ENCODE data around the gene GSDMA. TPM values are rescaled to one million over a fixed set of nuclear protein-coding genes. Genes with fewer than 3 reads are reported as not detected.
A peak's percentile ranks its signal among the peaks of the same experiment; 100 is the strongest.

GSDMA gene
- polyA plus RNA-seq, 3 donors = not detected

DNA sequence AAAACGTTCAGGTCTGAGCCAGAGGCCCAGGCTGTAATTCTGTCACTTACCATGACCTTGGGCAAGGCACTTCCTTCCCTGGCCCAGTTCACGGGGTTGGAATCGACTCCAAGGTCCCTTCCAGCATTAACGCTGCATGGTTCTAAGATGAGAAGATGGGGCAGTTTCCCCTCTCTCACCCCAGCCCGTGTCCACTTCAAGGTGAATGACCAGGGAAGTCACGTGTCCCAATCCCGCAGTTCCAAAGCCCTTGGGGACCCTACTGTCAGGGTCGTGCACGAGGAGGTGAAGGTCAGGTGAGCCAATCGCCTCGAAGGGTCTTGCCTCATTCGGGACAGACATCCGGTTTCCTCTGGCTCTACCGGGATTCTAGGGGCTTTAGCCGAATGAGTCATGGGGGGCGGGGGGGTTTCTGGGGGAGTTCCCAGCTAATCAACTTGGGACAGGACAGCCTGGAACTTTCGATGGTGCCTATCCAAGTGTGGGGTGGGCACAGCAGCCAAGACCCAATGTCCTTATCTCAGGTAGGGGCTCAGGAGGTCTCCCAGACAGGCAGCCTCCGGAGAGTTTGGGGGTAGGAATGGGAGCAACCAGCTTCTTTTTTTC is 51.7 kb downstream of the GSDMA start:
- Mint-ChIP-seq H3K4me3 (no peak overlapping the region), H3K27ac (no peak overlapping the region), H3K9me3 (peaks cover 0 to 3% (median 0%) of the 10 kb centered on the region in 7 donors), H3K36me3 (peaks cover 14 to 22% of the 10 kb centered on the region in 2 donors), H3K27me3 (ENCODE audit: low read depth in 3 of 3) (peaks cover 10 to 29% (median 13%) of the 10 kb centered on the region in 3 donors), H3K4me1 (peaks cover 6% of the 10 kb centered on the region)
- intact Hi-C loops (cut with micrococcal nuclease) = loop anchor here (5.0 to 10.0 kb wide), 3 partner anchors 150 to 278 kb away; no protein-coding TSS in a partner anchor
- TF ChIP-seq, protein P1, sequence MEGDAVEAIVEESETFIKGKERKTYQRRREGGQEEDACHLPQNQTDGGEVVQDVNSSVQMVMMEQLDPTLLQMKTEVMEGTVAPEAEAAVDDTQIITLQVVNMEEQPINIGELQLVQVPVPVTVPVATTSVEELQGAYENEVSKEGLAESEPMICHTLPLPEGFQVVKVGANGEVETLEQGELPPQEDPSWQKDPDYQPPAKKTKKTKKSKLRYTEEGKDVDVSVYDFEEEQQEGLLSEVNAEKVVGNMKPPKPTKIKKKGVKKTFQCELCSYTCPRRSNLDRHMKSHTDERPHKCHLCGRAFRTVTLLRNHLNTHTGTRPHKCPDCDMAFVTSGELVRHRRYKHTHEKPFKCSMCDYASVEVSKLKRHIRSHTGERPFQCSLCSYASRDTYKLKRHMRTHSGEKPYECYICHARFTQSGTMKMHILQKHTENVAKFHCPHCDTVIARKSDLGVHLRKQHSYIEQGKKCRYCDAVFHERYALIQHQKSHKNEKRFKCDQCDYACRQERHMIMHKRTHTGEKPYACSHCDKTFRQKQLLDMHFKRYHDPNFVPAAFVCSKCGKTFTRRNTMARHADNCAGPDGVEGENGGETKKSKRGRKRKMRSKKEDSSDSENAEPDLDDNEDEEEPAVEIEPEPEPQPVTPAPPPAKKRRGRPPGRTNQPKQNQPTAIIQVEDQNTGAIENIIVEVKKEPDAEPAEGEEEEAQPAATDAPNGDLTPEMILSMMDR (IDR thresholded peaks at IDR 0.05) = no peak
- H3K9me3 ChIP-seq (replicated peaks in 1 of 2; ENCODE audit: control insufficient read depth in 1 of 2, insufficient read depth in 1 of 2, low read length in 2 of 2) = no peaks in the 10 kb centered on the region
- H3K9ac ChIP-seq (ENCODE audit: insufficient read depth, low read length, poor library complexity, severe bottlenecking) = no peak overlapping the region
- H3K4me2 ChIP-seq (replicated peaks; ENCODE audit: extremely low read depth, low read length, poor library complexity, severe bottlenecking) = no peak overlapping the region
- no peak overlapping the region for H3K27ac ChIP-seq (ENCODE audit: low read depth in 1 of 2, low read length in 2 of 2)
- WGBS (ENCODE audit: insufficient coverage) = 78% methylated on average over 10 of the region's 18 CpGs
- peaks cover 12 to 19% of the 10 kb centered on the region in 2 donors for H3K36me3 ChIP-seq (replicated peaks in 1 of 2; ENCODE audit: control insufficient read depth in 1 of 2, insufficient read depth in 2 of 2, low read length in 2 of 2)
- no peak overlapping the region for H2AFZ ChIP-seq (ENCODE audit: insufficient read depth, low read depth, low read length, poor library complexity, severe bottlenecking)
- no peaks in the 10 kb centered on the region for H3K27me3 ChIP-seq (ENCODE audit: control insufficient read depth in 2 of 2, insufficient read depth in 2 of 2, low read length in 2 of 2)
- H4K20me1 ChIP-seq (ENCODE audit: insufficient read depth, low read length) = no peaks in the 10 kb centered on the region
- no peaks in the 10 kb centered on the region for H3K4me1 ChIP-seq (ENCODE audit: control insufficient read depth in 1 of 2, insufficient read depth in 2 of 2, low read length in 2 of 2)
- no peak overlapping the region for H3K4me3 ChIP-seq (replicated peaks in 1 of 3; ENCODE audit: low read depth in 2 of 3, low read length in 3 of 3)
- peak in 1 of 3 donors; percentile 31 for DNase-seq
- no peaks in the 10 kb centered on the region for H3K79me2 ChIP-seq (ENCODE audit: insufficient read depth, low read length)

DNA sequence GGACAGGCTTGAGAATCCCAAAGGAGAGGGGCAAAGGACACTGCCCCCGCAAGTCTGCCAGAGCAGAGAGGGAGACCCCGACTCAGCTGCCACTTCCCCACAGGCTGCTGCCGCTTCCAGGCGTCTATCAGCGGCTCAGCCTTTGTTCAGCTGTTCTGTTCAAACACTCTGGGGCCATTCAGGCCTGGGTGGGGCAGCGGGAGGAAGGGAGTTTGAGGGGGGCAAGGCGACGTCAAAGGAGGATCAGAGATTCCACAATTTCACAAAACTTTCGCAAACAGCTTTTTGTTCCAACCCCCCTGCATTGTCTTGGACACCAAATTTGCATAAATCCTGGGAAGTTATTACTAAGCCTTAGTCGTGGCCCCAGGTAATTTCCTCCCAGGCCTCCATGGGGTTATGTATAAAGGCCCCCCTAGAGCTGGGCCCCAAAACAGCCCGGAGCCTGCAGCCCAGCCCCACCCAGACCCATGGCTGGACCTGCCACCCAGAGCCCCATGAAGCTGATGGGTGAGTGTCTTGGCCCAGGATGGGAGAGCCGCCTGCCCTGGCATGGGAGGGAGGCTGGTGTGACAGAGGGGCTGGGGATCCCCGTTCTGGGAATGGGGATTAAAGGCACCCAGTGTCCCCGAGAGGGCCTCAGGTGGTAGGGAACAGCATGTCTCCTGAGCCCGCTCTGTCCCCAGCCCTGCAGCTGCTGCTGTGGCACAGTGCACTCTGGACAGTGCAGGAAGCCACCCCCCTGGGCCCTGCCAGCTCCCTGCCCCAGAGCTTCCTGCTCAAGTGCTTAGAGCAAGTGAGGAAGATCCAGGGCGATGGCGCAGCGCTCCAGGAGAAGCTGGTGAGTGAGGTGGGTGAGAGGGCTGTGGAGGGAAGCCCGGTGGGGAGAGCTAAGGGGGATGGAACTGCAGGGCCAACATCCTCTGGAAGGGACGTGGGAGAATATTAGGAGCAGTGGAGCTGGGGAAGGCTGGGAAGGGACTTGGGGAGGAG is 52.5 kb downstream of the GSDMA start, which contains the start of gene CSF3:
CSF3 (plus strand) TSS at position 436 of the 993 bp plus-strand sequence; CDS start at position 471, 35 bp downstream.
- TF ChIP-seq, protein P1 (IDR thresholded peaks at IDR 0.05) = no peak
- Histone ChIP-seq H3K27me3 (ENCODE audit: control insufficient read depth in 2 of 2, insufficient read depth in 2 of 2, low read length in 2 of 2) (no peaks in the 10 kb centered on the region), H3K4me2 (replicated peaks; ENCODE audit: extremely low read depth, low read length, poor library complexity, severe bottlenecking) (no peak within 1 kb of the TSS), H3K9ac (ENCODE audit: insufficient read depth, low read length, poor library complexity, severe bottlenecking) (no peak within 1 kb of the TSS), H2AFZ (ENCODE audit: insufficient read depth, low read depth, low read length, poor library complexity, severe bottlenecking) (no peak within 1 kb of the TSS), H3K4me3 (replicated peaks in 1 of 3; ENCODE audit: low read depth in 2 of 3, low read length in 3 of 3) (no peak within 1 kb of the TSS), H3K27ac (ENCODE audit: low read depth in 1 of 2, low read length in 2 of 2) (no peak within 1 kb of the TSS), H3K4me1 (ENCODE audit: control insufficient read depth in 1 of 2, insufficient read depth in 2 of 2, low read length in 2 of 2) (no peaks in the 10 kb centered on the region), H3K9me3 (replicated peaks in 1 of 2; ENCODE audit: control insufficient read depth in 1 of 2, insufficient read depth in 1 of 2, low read length in 2 of 2) (no peaks in the 10 kb centered on the region), H3K36me3 (replicated peaks in 1 of 2; ENCODE audit: control insufficient read depth in 1 of 2, insufficient read depth in 2 of 2, low read length in 2 of 2) (peaks cover 20 to 28% of the 10 kb centered on the region in 2 donors), H4K20me1 (ENCODE audit: insufficient read depth, low read length) (no peaks in the 10 kb centered on the region), H3K79me2 (ENCODE audit: insufficient read depth, low read length) (no peaks in the 10 kb centered on the region)
- no peak within 1 kb of the TSS for H3K4me3 Mint-ChIP-seq
- H3K4me1 Mint-ChIP-seq = peaks cover 6% of the 10 kb centered on the region
- H3K9me3 Mint-ChIP-seq = peaks cover 0 to 3% (median 0%) of the 10 kb centered on the region in 7 donors
- DNase-seq = peak in 1 of 3 donors; percentile 24
- peak within 1 kb of the TSS in 1 of 7 donors; percentile 5 for H3K27ac Mint-ChIP-seq
- H3K36me3 Mint-ChIP-seq = peaks cover 22 to 30% of the 10 kb centered on the region in 2 donors
- WGBS (ENCODE audit: insufficient coverage) = 38% methylated on average over 13 of the region's 20 CpGs
- intact Hi-C loops (cut with micrococcal nuclease) = loop anchor here in 1 of 2 donors (10.0 kb wide), 1 partner anchor 150 kb away; no protein-coding TSS in a partner anchor
- H3K27me3 Mint-ChIP-seq (ENCODE audit: low read depth in 3 of 3) = peaks cover 10 to 29% (median 13%) of the 10 kb centered on the region in 3 donors

Data from CD14-positive monocyte (primary cell).